ENCODE results near the gene TEX10.

Gene TEX10

DNA sequence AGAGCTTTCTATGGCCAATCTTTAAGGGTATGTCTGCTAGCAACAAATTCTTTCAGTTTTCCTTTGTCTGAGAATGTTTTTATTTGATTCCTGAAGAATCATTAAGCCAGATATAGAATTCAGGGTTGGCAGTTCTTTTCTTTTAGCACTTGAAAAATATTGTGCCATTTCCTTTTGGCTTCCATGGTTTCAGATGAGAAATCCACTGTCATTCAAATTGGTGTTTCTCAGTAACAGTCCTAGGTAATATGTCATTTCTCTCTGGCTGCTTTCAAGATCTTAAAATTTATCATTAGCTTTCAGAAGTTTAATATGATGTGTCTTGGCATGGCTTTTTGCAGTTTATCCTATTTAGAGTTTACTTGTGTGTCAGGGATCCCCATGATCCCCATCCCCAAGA lies 67.7 kb downstream of the TEX10 start:
- ChIA-PET CTCF (interaction anchor here (1.1 to 1.6 kb wide), 2 partner anchors 11 to 14 kb away, joined by 3 to 6 read pairs; no protein-coding TSS in a partner anchor), POLR2A (no interaction called here)
- TF ChIP-seq, protein P1, sequence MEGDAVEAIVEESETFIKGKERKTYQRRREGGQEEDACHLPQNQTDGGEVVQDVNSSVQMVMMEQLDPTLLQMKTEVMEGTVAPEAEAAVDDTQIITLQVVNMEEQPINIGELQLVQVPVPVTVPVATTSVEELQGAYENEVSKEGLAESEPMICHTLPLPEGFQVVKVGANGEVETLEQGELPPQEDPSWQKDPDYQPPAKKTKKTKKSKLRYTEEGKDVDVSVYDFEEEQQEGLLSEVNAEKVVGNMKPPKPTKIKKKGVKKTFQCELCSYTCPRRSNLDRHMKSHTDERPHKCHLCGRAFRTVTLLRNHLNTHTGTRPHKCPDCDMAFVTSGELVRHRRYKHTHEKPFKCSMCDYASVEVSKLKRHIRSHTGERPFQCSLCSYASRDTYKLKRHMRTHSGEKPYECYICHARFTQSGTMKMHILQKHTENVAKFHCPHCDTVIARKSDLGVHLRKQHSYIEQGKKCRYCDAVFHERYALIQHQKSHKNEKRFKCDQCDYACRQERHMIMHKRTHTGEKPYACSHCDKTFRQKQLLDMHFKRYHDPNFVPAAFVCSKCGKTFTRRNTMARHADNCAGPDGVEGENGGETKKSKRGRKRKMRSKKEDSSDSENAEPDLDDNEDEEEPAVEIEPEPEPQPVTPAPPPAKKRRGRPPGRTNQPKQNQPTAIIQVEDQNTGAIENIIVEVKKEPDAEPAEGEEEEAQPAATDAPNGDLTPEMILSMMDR (IDR thresholded peaks at IDR 0.05; ENCODE audit: control extremely low read depth, extremely low read depth, low read depth, missing control alignments), result no peak
- DNase-seq (ENCODE audit: extremely low spot score), result no peak

DNA sequence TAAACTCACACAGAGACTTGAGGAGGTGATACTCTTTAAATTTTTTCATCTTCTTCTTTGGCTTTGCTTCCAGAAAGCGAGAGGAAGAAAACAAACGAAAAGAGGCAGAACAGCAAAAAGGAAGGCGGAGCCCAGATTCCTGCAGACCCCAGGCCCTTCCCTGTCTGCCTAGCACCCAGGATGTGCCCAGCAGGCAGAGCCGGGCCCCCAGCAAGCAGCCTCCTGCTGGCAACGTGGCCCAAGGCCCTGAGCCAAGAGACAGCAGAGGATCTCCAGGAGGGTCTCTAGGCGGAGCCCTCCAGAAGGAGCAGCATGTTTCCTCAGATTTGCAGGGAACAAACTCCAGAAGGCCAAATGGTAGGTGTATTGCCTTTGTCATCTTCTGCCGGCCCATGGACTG lies 68.5 kb downstream of the TEX10 start:
- DNase-seq (ENCODE audit: extremely low spot score), result no peak
- ChIA-PET CTCF (no interaction called here), POLR2A (no interaction called here)
- TF ChIP-seq, protein P1 (IDR thresholded peaks at IDR 0.05; ENCODE audit: control extremely low read depth, extremely low read depth, low read depth, missing control alignments), result no peak

DNA sequence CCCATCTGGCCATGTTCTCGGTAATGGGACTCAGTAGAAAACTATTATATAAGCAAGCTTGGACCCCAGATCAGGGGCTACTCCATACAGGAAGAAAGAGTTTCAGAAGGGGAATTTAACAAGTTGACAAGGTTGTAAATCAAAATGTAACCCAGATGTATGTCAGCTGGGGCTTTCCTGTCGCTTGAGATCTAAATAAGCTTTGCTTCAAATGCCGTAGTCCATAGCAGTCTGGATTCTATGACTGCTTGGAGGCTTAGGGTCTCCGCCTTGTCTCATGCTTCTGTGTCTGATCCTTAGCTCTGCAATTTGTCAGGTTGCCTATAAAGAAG lies 70.4 kb downstream of the TEX10 start:
- no peak for DNase-seq (ENCODE audit: extremely low spot score)
- ChIA-PET CTCF (interaction anchor here (1.5 kb wide), 1 partner anchor 9 kb away, joined by 4 read pairs; no protein-coding TSS in a partner anchor), POLR2A (no interaction called here)
- TF ChIP-seq, protein P1 (IDR thresholded peaks at IDR 0.05; ENCODE audit: control extremely low read depth, extremely low read depth, low read depth, missing control alignments), result no peak

DNA sequence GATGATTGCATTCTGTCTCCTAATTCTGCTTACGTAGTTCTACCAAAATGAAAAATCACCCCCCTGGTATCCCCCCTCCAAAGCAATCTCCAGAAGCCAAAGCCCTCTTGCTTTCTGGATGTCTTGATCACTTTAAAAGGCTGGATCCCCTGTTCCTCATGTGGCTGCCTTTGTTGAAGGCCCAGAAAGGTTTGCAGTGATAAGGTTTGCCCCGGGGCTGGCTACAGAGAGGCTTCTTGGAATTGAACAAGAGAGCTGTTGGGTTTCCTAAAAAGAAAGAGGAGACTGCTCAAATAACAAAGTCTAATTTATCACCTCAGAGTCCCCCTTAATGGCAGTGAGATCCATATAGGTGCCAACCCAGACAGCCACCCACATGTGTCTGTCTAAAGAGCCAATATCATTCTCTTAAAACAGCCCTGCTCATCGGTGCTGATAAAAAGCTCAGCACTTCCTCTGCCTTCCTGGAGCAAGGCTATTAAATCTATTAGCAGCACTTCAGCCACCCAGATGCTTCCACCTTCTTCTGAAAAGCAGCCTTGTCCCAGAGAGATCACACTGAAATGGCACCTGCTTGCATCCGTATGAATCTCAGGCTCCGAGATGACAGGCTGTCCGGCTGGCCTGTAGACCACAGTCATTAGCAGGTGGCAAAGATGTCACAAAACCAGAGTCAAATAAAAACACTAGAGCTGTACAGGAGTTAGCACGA lies 70.9 kb downstream of the TEX10 start:
- POLR2A ChIA-PET, result no interaction called here
- DNase-seq (ENCODE audit: extremely low spot score), result no peak
- CTCF ChIA-PET, result interaction anchor here (1.5 kb wide), 1 partner anchor 8 kb away, joined by 4 read pairs; no protein-coding TSS in a partner anchor
- TF ChIP-seq, protein P1 (IDR thresholded peaks at IDR 0.05; ENCODE audit: control extremely low read depth, extremely low read depth, low read depth, missing control alignments), result no peak

DNA sequence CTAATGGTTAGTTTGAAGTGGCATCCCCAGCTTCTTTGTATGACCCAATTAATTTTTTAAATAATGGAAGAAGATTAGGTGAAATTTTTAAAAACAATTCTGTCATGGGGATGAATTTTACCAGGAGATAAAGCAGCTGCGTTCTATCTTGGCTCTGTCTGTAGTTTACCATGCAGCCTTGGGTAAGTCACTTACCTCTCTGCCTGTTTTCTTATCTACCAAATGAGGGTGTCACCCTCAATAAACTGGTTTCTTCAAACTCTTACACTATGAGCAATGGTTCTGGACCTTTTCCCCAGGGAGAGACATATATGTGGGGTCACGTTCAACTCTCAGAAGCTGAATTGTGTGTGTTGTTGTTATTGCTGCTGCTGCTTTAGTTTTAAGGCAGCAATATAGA lies 71.7 kb downstream of the TEX10 start:
- TF ChIP-seq, protein P1 (IDR thresholded peaks at IDR 0.05; ENCODE audit: control extremely low read depth, extremely low read depth, low read depth, missing control alignments), result no peak
- ChIA-PET CTCF (interaction anchor here (1.1 to 2.0 kb wide), 3 partner anchors 11 to 43 kb away, joined by 3 to 6 read pairs (median 4); no protein-coding TSS in a partner anchor), POLR2A (no interaction called here)
- DNase-seq (ENCODE audit: extremely low spot score), result no peak

DNA sequence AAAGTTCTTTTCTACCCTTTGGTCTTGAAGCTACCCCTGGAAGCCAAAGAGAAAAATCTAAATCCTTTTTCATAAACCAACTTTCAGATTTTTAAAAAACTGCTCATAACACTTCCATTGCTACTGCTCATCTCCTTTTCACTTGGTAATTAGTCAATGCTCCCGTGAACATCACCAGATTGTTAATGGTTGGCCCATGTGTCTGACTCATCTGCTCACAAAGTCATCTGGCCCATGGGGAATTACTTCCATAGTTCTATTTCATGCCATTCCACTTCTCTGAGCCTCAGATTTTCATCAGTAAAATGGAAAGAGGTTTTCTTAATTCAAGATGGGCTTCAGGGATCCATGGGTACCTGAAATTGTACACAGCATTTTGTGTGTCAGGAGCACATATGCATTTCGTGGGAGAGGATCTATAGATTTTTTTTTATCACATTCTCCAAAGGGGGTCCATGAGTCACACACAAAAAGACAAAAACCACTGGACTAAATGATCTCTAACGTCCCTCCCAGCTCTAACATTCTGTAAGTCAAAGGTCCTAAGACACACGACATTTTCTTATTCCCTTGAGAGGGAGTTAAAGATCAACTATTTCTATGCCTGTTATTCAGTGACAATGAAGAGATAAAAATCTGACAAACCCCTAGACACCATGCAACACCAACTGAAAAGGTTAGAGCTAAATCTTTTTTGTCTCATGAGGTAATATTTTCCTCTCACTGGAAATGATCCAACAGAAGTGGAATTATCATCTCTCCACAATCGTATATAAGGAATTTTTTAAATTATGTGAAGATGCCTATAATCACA lies 75.4 kb downstream of the TEX10 start:
- DNase-seq (ENCODE audit: extremely low spot score), result no peak
- POLR2A ChIA-PET, result no interaction called here
- TF ChIP-seq, protein P1 (IDR thresholded peaks at IDR 0.05; ENCODE audit: control extremely low read depth, extremely low read depth, low read depth, missing control alignments), result no peak
- CTCF ChIA-PET, result interaction anchor here (1.1 to 2.2 kb wide), 3 partner anchors 9 to 13 kb away, joined by 3 to 7 read pairs (median 3); no protein-coding TSS in a partner anchor
